ENCODE measurements around the gene STUB1. TPM values are rescaled to one million over a fixed set of nuclear protein-coding genes. Genes with fewer than 3 reads are reported as not detected.

STUB1 gene
- total RNA-seq, 1 experiment from 2014 or later: 102 TPM

- H2BK20ac ChIP-seq (ENCODE audit: low read depth, low read length, poor library complexity, severe bottlenecking): no peak overlapping the region
- H2BK5ac ChIP-seq (ENCODE audit: insufficient read length, low read length): no peak overlapping the region
- no peak overlapping the region for H3K4me2 ChIP-seq (ENCODE audit: insufficient read depth, insufficient read length, low read length)
- H3K9me3 ChIP-seq (ENCODE audit: control insufficient read depth, low read depth, low read length): no peaks in the 10 kb centered on the region
- no peak overlapping the region for H3K56ac ChIP-seq (ENCODE audit: insufficient read length, low read depth, low read length)
- H3K27ac Mint-ChIP-seq: peak overlapping the region in 1 of 3 experiments; percentile 83; a peak in 1 of 7 replicates
- no peak overlapping the region for H2BK15ac ChIP-seq (ENCODE audit: low read depth, low read length)
- no peaks in the 10 kb centered on the region for H3K79me1 ChIP-seq (ENCODE audit: insufficient read depth, low read depth, low read length, poor library complexity, severe bottlenecking)
- TF ChIP-seq CTCF (conservative IDR thresholded peaks at IDR 0.05): no peak
- no peak overlapping the region for H2AFZ ChIP-seq (ENCODE audit: low read length)
- no peak overlapping the region for H3K9ac ChIP-seq (ENCODE audit: extremely low read depth, insufficient read length, low read length)
- H2BK12ac ChIP-seq (ENCODE audit: insufficient read length, low read depth, low read length): no peak overlapping the region
- no peak for DNase-seq
- H3K23ac ChIP-seq (ENCODE audit: insufficient read length, low read depth, low read length): no peak overlapping the region
- H3K4me1 Mint-ChIP-seq: peaks cover under 1 to 5% of the 10 kb centered on the region in 2 experiments
- H3K4me1 ChIP-seq (ENCODE audit: insufficient read depth, low read length): no peaks in the 10 kb centered on the region; the same call in 1 of the 2 replicates
- H3K27ac ChIP-seq (ENCODE audit: insufficient read length, low read depth, low read length): no peak overlapping the region
- H3K14ac ChIP-seq (ENCODE audit: insufficient read depth, low read length): no peak overlapping the region
- H3K4me3 Mint-ChIP-seq: peak overlapping the region in 1 of 2 experiments; percentile 50; a peak in 2 of 5 replicates
- H3T11ph ChIP-seq (ENCODE audit: low read length): no peak overlapping the region
- no peak overlapping the region for H3K4ac ChIP-seq (ENCODE audit: low read depth, low read length)
- no peaks in the 10 kb centered on the region for H3K23me2 ChIP-seq (ENCODE audit: insufficient read length, low read depth, low read length, poor library complexity, severe bottlenecking)
- no peaks in the 10 kb centered on the region for H3K79me2 ChIP-seq (ENCODE audit: insufficient read depth, low read length)
- no peak overlapping the region for H4K5ac ChIP-seq (ENCODE audit: insufficient read length, low read depth, low read length)
- H2AK5ac ChIP-seq (ENCODE audit: insufficient read length, low read length): no peak overlapping the region
- no peaks in the 10 kb centered on the region for H3K9me3 Mint-ChIP-seq
- no peak overlapping the region for H2BK120ac ChIP-seq (ENCODE audit: low read depth, low read length, poor library complexity, severe bottlenecking)
- H4K91ac ChIP-seq (ENCODE audit: insufficient read length, low read depth, low read length): no peak overlapping the region
- no peak overlapping the region for H4K8ac ChIP-seq (replicated peaks; ENCODE audit: insufficient read length, low read depth, low read length)
- H3K27me3 Mint-ChIP-seq (ENCODE audit: low read depth): no peaks in the 10 kb centered on the region
- WGBS (ENCODE audit: extremely low coverage, insufficient read length, low lambda C conversion rate): no CpG with 5 or more reads among the region's 21 CpGs
- no peaks in the 10 kb centered on the region for H4K20me1 ChIP-seq (ENCODE audit: control insufficient read depth, insufficient read depth, insufficient read length)
- no peaks in the 10 kb centered on the region for H3K27me3 ChIP-seq (ENCODE audit: insufficient read depth, low read length)
- peaks cover 2 to 13% (median 8%) of the 10 kb centered on the region in 3 experiments; a peak in 5 of 7 replicates for H3K36me3 Mint-ChIP-seq (ENCODE audit: insufficient read depth in 1 of 3, low read depth in 3 of 3)
- H3K18ac ChIP-seq (ENCODE audit: insufficient read length, low read depth, low read length): no peak overlapping the region
Observed at GRCh38 chr16:662597-662996, 17.6 kb upstream of the STUB1 start.

Data from H9 (cell line).